Embryonic facial prominence (tissue), 1 donor: ENCODE data around the gene MAGI1.
"Not testable (repeated sequence)": the region's sequence is repeated elsewhere in the genome, so short reads cannot be mapped to it uniquely, and the experiment has no call there.

Source experiments
- DNase-seq: peaks from one replicate; pipeline ENCODE4 v3.0.0-alpha.2; 2016; ENCODE audit errors: extremely low spot score

Gene MAGI1

DNA sequence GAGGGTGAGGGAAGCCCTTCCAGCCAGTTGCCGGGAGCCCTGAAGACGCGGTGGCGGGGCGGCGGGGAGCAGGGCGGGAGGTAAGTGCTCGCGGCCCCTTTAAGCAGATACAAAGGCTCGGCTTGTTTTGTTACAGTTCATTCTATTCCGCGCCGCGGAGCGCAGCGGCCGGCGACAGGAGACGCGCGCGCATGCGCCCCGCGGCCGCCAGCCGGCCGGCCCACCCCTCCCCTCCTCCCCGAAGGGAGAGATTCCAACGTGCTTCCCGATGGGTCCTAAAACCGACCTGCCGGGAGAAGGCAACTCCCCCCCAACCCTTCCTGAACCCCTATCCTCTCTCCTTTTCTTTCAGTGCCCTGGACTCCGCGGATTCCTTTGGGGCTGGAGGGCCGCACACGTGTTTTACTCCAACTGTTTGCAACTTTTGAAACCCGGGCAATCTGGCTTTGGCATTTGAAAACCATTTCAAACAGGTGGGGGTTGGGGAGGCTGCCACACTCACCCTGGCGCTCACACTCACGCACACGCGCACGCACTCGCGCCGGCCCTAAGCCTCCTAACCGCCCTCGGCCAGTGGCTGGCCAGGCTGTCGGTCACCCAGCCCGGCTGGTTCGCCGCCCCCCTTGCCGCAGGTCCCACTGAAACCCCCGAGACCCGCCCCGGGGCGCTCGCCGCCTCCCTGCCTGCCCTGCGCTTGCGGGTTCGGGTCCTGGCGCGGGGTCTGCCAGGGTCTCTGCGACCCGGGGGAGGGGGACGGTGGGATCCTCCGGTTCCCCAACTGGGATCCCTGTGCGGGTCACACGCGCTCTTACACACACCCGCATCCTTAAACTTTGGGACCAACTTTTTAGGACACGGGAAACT lies at the start of gene MAGI1:
Gene MAGI1 (minus strand): TSS at position 193 of the 864 bp plus-strand sequence. CDS start 610 bp downstream, outside the sequence.
- peak; percentile 92 for DNase-seq

DNA sequence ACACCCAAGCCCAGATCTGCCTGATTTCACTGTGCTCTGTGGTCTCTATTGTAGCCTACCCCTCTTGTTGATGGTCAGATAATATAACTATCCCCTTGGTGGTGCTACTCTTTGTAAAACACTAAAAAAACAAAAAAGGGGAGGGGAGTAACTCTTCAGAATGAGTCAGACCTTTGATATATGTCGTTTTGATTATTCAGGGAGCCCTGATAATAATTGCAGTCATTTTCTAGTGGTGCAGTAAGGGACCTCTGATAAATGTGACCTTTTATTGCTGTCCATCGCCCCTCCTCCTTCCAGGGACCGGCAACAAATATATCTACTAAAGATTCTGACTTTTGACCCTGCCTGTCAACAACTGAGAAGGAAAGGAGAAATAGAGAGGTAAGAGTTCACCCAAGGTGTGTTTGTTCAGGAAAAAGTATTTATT lies 45.1 kb upstream of the MAGI1 start:
- no peak for DNase-seq

DNA sequence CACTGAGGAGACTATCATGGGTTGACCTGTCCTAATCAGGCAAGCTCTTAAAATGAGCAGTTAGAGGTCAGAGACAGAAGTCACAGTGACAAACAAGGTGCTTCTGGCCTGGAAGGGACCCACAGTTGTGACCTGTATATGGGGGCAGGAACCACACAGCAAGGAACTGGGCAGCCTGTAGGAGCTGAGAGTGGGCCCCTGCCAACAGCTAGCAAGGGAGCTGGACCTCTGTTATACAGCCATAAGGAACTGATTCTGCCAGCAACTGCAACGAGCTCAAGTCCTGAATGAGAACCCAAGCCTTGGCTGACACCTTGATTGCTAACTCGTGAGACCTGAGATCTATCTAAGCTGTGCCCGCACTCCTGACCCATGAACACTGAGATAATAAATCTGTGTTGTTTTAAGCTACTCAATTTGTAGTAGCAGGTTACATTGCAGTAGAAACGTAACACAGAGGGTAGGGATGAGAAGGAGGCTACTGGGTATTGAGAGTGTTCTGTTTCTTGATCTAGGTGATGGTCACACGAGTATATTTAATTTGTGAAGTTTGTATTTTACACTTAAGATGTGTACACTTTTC lies 44.5 kb upstream of the MAGI1 start:
- DNase-seq: no peak

DNA sequence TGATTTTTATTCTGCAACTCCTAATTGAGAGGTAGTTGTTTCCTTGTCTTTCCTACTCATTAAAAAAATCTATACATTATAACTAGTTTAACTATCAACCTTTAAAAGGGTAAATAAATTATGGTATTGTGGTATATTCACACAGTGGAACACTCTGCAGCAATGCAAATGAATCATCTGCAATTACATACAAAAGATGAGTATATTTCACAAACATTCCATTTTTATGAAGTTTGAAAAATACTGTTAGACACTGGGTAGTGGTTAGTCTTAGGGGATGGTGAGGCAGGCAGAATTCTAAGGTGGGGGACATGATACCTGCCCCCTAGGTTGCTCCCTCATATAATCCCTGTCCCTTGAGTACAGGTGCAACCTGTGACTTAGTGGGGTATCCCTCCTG lies 44.0 kb upstream of the MAGI1 start:
- DNase-seq: no peak

DNA sequence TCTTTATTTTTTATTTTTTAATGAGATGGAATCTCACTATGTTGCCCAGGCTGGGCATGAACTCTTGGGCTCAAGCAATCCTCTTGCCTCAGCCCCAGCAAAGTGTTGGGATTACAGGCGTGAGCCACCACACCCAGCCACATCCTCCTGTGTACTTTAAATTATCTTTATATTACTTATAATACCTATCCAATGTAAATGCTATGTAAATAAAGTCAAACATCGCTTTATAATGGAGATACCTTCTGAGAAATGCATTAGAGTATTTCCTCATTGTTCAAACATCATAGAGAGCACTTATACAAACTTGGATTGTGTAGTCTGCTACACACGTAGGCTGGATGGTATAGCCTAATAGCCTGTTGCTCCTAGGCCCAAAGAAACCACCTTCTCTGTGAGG lies 41.4 kb upstream of the MAGI1 start:
- no peak for DNase-seq

DNA sequence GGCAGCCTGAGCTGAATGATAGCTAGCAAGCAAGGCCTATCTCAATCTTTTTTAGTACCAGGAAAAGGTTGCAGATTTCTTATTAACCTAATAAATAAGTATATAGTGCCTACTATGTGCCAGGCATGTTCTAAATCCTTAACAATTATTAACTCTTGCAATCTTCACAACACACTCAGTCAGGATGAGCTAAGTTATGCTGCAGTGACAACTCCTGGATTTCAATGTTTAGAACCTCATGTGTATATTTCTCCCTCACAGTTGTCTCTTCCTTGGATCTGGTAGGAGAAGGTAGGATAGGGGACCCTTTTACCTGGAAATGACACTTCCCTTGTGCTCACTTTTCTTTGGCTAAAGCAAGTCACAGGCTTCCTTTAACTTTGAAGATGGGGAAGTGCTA lies 39.3 kb upstream of the MAGI1 start:
- no peak for DNase-seq

DNA sequence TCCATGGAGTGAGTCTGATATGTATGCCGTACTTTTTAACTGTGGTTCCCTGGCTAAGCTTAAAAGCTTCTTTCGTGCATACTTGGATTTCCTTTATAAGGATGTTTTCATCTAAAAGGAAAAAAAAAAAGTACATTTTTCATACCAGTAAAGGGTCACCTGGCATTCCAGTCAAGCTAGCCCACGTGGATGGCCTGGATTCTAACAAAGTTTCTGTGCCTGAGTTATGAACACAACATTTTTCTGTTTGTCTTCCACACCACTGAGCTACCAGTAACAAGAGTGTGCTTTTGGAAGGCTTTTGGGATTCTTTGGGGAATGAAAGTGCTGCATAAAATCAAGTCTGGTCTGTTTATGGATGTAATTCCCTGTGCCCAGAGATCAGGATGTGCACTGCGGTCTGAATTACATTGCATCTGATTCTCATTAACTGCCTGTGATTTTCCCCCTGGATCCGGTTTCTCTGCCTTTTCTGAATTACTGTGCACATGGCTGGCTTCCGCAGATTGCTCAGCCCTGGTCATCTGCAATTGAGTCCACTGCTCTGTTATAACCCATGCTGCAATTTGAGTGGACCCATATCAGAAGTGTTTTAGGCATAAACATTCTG lies 38.2 kb upstream of the MAGI1 start:
- peak; percentile 75 for DNase-seq

DNA sequence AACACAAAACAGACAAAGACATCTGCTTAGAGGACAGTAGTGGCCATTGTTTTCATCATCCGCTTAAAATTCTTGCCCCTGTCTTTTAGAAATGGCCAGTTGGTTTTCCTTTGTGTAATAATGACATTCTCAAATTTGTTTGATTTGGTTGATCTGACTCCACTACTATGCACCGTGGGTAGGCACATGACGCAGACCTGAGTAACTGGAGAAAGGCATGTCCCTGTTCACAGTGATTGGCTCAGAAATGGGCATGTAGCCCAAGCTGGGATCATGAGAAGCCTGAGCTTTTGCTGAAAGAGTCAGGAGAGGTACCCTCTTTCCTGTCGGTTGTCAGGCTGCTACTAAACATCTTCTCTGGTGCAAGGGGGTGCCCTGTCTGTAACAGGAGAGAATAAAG lies 36.6 kb upstream of the MAGI1 start:
- DNase-seq: no peak

DNA sequence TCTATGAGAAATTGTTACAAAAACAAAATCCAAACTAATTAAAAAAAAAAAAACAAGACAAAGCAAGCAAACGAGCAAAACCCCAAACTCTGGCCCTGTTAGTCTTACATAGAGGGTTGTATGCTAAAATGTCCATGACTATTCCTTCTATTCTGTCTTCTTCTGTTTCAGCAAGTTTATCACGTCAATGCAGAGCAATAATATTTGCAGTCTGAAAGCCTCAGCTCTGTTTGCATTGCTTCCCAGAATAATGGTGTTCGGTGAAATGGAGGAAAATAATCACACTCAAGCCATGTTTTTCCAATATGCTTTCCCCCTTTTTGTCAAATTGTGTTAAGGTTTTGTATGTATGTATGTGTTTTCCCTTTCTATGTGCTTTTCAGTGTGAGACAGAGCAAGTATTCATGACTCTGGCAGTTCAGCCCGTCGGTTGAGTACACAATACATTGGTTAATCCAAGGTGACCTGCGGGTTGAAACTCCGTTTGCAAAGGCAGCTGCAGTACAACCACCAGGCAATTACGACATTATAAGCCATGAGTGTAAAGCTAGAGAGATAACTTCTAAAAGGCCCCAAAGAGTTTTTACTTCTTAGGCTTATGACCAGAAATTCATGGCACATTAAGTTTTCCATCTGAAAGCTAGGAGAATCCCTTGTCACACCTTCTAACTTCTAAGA lies 34.9 kb upstream of the MAGI1 start:
- no peak for DNase-seq

DNA sequence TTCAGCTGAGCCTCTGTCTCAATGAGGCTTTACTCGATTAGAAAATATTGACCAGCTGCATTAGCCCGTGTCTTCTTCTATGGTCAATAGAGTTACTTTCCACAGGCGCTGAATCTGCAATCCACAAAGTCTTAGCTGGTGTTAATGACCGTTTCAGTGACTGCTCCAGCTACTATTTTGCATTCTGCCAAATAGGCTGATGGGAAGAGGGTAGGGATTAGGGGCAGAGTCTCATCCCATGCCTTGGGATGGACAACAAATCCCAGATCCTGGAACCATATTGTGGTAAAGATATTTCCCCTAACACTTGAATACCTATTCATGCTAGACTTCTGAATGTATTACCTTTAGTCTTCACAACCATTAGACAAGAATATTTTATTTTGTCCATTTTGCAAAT lies 29.5 kb upstream of the MAGI1 start:
- no peak for DNase-seq

DNA sequence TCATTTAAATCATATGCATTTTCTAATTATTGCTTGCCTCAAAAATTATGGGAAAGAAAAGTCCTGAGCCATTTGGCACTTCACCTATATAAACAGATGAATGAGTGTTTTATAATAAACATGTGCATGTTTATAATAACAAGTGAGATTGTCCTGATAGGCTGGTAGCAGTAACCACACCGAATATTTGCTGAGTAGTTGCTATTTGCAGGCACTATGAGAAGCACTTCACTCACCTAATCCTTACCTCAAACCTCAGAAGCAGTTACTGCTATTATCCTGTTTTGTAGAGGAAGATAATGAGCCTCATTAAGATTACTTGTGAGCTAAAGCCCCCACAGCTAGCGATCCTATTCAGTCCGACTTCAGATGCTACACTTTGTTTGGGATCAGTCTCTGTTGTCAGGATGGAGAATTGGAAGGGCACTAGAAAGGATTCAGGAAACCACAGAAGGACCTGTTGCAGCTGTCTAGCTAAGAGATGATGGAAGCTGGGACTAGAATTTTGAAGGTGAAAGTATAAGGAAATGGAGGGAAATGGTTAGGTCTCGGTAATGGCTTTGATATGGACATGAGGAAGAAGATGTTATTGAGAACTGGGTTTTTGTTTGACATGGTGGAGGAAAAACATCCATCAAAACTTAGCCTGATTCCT lies 28.4 kb upstream of the MAGI1 start:
- DNase-seq: no peak

DNA sequence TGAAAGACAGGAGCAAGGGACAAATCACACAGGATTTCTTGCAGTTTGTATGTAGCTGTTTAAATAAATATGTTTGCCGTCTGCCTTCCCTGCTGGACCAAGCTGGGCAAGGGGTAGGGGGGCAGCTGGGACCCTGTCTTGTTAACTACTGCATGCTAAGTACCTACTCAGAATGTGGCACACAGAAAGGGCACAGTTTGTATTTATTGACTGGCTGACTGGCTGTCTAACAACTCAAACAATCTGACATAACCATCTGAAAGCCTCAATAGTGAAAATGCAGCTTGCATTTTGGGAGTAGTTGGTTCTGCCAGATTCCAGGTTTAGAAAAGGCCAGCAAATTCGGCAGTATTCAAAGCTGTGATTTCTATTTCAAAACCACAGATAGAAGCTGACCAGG lies 16.6 kb upstream of the MAGI1 start:
- no peak for DNase-seq

DNA sequence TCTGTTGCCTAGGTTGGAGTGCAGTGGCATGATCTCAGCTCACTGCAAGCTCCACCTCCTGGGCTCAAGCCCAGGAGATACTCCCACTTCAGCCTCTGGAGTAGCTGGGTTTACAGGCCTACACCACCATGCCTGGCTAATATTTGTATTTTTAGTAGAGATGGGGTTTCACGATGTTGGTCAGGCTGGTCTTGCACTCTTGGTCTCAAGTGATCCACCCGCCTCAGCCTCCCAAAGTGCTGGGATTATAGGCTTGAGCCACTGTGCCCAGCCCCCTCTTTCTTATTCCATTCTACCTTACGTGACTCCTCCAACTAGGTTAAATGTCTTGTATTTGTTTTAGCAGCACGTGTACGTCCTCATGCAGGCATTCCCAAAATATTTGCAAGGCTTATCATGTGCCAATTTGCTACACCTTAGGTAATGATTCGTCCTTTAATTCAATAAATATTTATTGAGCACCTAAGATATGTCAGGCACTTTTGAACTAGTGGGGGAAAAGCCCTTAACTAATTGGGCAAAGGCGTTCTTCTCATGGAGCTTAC lies 14.9 kb upstream of the MAGI1 start:
- no peak for DNase-seq

DNA sequence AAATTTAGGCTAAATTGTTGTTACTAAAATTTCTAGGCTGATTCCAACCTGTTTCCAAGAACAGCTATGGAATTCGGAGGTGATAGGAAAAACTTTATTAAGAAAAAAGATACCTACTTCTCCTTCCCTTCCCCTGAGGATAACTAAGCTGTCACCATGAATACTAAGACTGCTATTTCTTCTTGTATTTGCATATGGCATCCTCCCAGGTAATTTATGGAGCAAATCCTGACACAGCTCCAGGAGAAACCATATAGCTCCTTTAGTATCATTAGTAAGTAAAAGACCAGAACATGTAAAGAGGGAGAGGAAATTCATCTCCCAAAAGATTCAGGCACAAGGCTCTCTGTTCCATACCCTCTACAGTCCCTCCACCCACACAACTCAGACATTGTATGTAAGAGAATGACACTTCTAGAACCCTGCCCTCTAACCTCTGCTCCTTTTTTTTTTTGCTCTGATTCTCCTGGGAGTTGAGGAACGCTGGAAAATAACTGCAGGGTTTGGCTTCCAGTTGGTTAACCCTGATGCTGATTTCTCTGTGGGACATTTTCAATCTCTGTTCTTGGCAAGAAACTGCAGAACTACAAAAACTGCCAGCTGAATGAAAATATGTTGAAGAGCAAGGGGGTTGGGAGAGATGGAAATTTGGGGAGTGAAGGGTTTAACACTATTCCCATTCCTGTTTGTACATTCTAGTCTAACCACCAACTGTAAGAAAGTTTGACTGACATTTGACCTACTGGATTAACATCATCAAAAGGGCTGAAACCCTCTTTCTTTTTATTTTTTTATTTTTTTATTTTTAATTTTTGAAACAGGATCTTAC lies 14.2 kb upstream of the MAGI1 start:
- no peak for DNase-seq

DNA sequence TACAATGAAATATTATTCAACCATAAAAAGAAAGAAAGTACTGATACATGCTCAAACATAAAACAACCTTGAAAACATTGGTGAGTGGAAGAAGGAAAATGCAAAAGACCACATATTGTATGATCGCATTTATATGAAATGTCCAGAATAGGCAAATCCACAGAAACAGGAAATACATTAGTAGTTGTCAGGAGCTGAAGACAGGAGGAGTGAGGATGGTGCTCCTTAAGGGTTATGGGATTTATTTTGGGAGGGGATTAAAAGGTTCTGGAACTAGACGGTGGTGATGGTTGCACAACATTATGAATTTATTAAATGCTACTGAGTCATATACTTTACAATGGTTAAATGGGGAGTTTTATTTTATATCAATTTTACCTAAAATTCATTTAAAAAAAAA lies 12.1 kb upstream of the MAGI1 start:
- no peak for DNase-seq

DNA sequence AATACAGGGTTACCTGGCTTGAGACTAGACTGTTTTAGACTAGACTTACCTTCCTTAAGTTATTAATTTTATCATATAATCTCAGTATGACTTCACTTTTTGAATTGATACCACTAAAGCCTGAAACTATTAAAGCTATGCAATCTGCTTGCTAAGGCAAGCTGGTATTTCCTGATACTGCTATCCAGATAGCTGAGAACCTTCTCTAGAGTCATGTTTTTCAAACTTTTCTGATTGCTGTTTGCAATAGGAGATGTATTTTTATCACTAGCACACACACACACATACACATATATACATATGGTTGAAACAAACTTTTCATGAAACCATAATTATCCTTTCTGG lies 9.3 kb upstream of the MAGI1 start:
- DNase-seq: no peak

DNA sequence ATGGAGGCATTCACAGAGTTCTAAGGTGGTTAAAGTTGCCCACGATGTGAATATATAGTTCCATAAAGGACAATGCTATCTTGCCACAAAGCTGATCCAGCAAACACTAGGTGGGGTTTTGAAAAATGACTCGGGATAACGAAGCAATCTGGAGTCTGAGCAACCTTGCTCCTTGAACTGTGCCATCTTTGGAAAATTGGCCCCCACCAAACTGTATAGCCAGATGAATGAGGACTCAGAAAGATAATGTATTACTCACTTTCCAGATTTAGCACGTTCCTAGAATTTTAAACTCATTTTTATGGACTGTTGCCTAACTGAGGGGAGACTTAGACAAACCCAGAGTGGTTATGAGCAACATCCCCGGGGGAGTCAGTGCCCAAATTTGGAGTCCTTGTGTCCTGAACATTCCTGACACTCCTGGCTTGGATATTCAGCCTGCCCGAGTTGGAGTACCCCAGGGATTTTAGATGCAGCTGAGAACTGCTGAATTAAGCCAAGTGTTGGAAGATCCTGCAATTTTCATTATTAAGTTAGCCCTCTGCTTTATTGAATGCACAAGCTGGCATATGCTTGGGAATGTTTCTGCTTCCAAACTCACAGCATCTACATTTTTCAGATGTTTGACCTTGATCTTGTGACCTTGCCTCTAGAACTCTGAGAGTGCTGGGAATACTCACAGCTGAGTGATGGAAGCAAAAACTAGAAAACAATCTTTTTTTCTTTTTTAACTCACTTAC lies 8.8 kb upstream of the MAGI1 start:
- no peak for DNase-seq

DNA sequence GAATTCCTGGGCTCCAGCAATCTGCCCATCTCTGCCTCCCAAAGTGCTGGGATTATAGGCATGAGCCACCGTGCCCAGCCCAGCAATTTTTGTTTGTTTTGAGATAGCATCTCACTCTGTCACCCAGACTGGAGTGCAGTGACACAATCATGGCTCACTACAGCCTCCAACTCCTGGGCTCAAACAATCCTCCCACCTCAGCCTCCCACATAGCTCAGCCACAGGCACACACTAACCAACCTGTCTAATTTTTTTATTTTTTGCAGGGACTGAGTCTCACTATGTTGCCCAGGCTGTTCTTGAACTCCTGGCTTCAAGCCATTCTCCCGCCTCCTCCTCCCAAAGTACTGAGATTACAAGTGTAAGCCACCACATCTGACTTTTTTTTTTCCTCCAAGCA lies 7.6 kb upstream of the MAGI1 start:
- not testable (repeated sequence) for DNase-seq

DNA sequence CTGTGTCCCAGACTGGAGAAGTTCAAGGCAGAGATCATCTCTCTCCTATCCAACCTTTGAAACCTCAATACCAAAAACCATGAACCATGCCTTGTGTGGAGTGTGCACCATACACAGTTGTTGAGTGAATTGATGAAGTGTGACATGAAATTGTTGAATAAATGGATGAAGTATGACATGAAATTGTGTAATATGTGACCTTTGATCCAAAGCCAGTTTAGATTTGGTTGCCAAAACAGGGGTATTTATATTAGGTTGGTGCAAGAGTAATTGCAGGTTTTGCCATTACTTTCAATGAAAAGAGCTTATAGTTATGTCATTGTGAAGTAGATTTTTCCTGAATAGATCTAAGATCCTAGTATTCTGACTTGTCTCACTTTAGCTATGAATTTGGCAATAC lies 3.1 kb upstream of the MAGI1 start:
- no peak for DNase-seq

DNA sequence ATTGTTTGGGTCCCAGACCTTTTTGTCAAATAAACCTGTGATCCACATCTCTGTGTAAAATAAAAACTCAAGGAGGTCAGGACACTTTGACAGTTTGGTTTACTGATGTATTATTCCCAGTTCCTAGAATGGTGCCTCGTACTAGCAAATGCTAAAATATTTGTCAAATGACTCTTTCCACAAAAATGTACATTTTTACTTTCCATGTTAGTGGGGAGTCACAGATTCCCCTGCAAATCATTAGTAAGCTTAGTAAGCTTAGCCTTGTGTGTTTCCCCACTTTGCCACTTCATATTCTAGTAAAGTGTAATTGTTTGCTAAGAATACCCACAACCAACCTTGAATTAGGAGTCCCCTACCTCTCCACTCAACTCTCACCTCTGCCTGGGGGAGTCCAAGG lies 2.4 kb upstream of the MAGI1 start:
- DNase-seq: no peak
